ENCODE data around the gene SPTLC3.

The SPTLC3 gene

GRCh38 chr20:13102237-13102636 lies 93.5 kb downstream of the SPTLC3 start:
- H3K4me2 ChIP-seq (ENCODE audit: low read length): no peak overlapping the region
- no peaks in the 10 kb centered on the region for H4K20me1 ChIP-seq (ENCODE audit: insufficient read depth, low read length)
- H3K36me3 ChIP-seq (replicated peaks; ENCODE audit: low read depth, low read length): no peaks in the 10 kb centered on the region
- H3K4me3 ChIP-seq (ENCODE audit: low read length): no peak overlapping the region
- no peak overlapping the region for H3K27ac ChIP-seq (ENCODE audit: low read length)
- H2AFZ ChIP-seq (ENCODE audit: low read depth, low read length): no peak overlapping the region
- peaks cover 34% of the 10 kb centered on the region for H3K27me3 ChIP-seq (ENCODE audit: low read depth, low read length)
- TF ChIP-seq CTCF (IDR thresholded peaks at IDR 0.05; ENCODE audit: low read depth, low read length) (no peak), EZH2phosphoT487 (IDR thresholded peaks at IDR 0.05; ENCODE audit: low read depth) (no peak)
- H3K9me3 ChIP-seq (ENCODE audit: insufficient read depth, low read length): no peaks in the 10 kb centered on the region
- H3K4me1 ChIP-seq (ENCODE audit: low read length): 0 out of 2 replicates have a peak, but pooled peaks cover 5% of the 10 kb centered on the region
- H3K79me2 ChIP-seq (ENCODE audit: low read length): no peaks in the 10 kb centered on the region
- H3K9ac ChIP-seq (ENCODE audit: low read length): no peak overlapping the region

- Histone ChIP-seq H3K27me3 (ENCODE audit: low read depth, low read length) (peaks cover 31% of the 10 kb centered on the region), H3K4me1 (ENCODE audit: low read length) (0 out of 2 replicates have a peak, but pooled peaks cover 5% of the 10 kb centered on the region), H3K9me3 (ENCODE audit: insufficient read depth, low read length) (no peaks in the 10 kb centered on the region), H3K9ac (ENCODE audit: low read length) (no peak overlapping the region), H4K20me1 (ENCODE audit: insufficient read depth, low read length) (no peaks in the 10 kb centered on the region), H3K79me2 (ENCODE audit: low read length) (no peaks in the 10 kb centered on the region), H3K27ac (ENCODE audit: low read length) (no peak overlapping the region), H3K4me3 (ENCODE audit: low read length) (no peak overlapping the region), H3K36me3 (replicated peaks; ENCODE audit: low read depth, low read length) (no peaks in the 10 kb centered on the region), H2AFZ (ENCODE audit: low read depth, low read length) (no peak overlapping the region), H3K4me2 (ENCODE audit: low read length) (no peak overlapping the region)
- TF ChIP-seq EZH2phosphoT487 (IDR thresholded peaks at IDR 0.05; ENCODE audit: low read depth) (no peak), CTCF (IDR thresholded peaks at IDR 0.05; ENCODE audit: low read depth, low read length) (no peak)
Observed at GRCh38 chr20:13102694-13103093, 93.9 kb downstream of the SPTLC3 start.

GRCh38 chr20:13105039-13105438 lies 96.3 kb downstream of the SPTLC3 start:
- H3K36me3 ChIP-seq (replicated peaks; ENCODE audit: low read depth, low read length): no peaks in the 10 kb centered on the region
- H3K4me2 ChIP-seq (ENCODE audit: low read length): no peak overlapping the region
- no peak overlapping the region for H3K4me3 ChIP-seq (ENCODE audit: low read length)
- no peaks in the 10 kb centered on the region for H3K9me3 ChIP-seq (ENCODE audit: insufficient read depth, low read length)
- no peaks in the 10 kb centered on the region for H4K20me1 ChIP-seq (ENCODE audit: insufficient read depth, low read length)
- no peaks in the 10 kb centered on the region for H3K79me2 ChIP-seq (ENCODE audit: low read length)
- TF ChIP-seq EZH2phosphoT487 (IDR thresholded peaks at IDR 0.05; ENCODE audit: low read depth): no peak
- H2AFZ ChIP-seq (ENCODE audit: low read depth, low read length): no peak overlapping the region
- H3K27me3 ChIP-seq (ENCODE audit: low read depth, low read length): peaks cover 22% of the 10 kb centered on the region
- 0 out of 2 replicates have a peak, but pooled peaks cover 5% of the 10 kb centered on the region for H3K4me1 ChIP-seq (ENCODE audit: low read length)
- no peak overlapping the region for H3K9ac ChIP-seq (ENCODE audit: low read length)
- no peak overlapping the region for H3K27ac ChIP-seq (ENCODE audit: low read length)

GRCh38 chr20:13105864-13106457 lies 97.2 kb downstream of the SPTLC3 start:
- TF ChIP-seq EZH2phosphoT487 (IDR thresholded peaks at IDR 0.05; ENCODE audit: low read depth) (no peak), CTCF (IDR thresholded peaks at IDR 0.05; ENCODE audit: low read depth, low read length) (peak; percentile 88)
- H3K79me2 ChIP-seq (ENCODE audit: low read length): no peaks in the 10 kb centered on the region
- peak overlapping the region; percentile 31 for H3K4me3 ChIP-seq (ENCODE audit: low read length)
- no peaks in the 10 kb centered on the region for H4K20me1 ChIP-seq (ENCODE audit: insufficient read depth, low read length)
- H3K4me2 ChIP-seq (ENCODE audit: low read length): peak overlapping the region; percentile 52
- H3K36me3 ChIP-seq (replicated peaks; ENCODE audit: low read depth, low read length): no peaks in the 10 kb centered on the region
- 0 out of 2 replicates have a peak, but pooled peaks cover 5% of the 10 kb centered on the region for H3K4me1 ChIP-seq (ENCODE audit: low read length)
- H3K9ac ChIP-seq (ENCODE audit: low read length): no peak overlapping the region
- H2AFZ ChIP-seq (ENCODE audit: low read depth, low read length): peak overlapping the region; percentile 7
- no peak overlapping the region for H3K27ac ChIP-seq (ENCODE audit: low read length)
- peaks cover 19% of the 10 kb centered on the region for H3K27me3 ChIP-seq (ENCODE audit: low read depth, low read length)
- no peaks in the 10 kb centered on the region for H3K9me3 ChIP-seq (ENCODE audit: insufficient read depth, low read length)

Measured in OCI-LY3 (cell line).